Ovary (tissue), 3 donors: Measurements from ENCODE around the gene CCR5AS.

Experiments
- EP300 ChIP-seq: sonication (generic); formaldehyde crosslinking; IDR thresholded peaks from one replicate; pipeline ENCODE4 v1.6.1; 2017; ENCODE audit warnings: antibody characterized with exemption
- TF ChIP-seq, protein P1 (sequence below), 3 donors: fragments of 450-650 bp in 2 of 3; fragments of 200-600 bp in 1 of 3; IDR thresholded peaks; one replicate each; pipeline versions ENCODE4 v1.5.1 to v1.8.0; 2016 to 2022; ENCODE audit warnings: antibody characterized with exemption in 3 of 3, mild to moderate bottlenecking in 1 of 3
- donor health status: DM: no; HTN: no; CAD: no.

DNA sequence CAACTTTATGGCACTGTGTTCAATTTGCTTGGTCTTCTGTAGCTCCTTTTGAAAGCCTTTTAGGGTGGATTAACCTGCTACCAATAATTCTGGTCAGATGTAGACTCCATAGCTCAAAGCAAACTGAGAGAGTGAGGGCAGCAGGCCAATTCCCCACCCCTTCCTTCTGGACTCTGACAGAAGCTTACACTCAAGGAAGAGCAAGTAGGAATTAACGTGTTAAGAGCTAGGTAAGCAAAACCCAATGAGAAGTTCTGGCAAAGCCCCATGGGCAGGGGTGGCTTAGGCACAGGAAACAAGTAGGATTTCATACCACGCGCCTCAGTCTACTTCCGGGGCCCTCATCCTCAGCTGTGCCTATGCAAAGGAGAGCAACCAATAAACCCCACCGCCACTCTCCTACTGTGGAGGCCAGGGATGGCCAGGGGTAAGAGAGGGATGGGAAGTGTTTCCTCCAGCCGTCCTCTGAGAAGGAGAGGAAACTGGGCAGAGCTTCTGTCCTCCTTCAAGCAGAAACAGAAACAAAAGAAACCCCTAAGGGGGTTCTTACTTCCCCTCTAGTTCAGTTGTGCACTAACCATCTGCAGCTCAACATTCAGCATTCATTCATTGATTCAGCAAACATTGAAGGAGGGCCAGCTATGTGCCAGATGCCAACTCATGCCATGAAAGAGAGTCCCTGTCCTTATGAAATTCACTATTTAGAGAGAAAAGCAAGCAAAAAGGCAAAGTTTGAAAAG is 23.5 kb downstream of the CCR5AS start:
- TF ChIP-seq, protein P1, sequence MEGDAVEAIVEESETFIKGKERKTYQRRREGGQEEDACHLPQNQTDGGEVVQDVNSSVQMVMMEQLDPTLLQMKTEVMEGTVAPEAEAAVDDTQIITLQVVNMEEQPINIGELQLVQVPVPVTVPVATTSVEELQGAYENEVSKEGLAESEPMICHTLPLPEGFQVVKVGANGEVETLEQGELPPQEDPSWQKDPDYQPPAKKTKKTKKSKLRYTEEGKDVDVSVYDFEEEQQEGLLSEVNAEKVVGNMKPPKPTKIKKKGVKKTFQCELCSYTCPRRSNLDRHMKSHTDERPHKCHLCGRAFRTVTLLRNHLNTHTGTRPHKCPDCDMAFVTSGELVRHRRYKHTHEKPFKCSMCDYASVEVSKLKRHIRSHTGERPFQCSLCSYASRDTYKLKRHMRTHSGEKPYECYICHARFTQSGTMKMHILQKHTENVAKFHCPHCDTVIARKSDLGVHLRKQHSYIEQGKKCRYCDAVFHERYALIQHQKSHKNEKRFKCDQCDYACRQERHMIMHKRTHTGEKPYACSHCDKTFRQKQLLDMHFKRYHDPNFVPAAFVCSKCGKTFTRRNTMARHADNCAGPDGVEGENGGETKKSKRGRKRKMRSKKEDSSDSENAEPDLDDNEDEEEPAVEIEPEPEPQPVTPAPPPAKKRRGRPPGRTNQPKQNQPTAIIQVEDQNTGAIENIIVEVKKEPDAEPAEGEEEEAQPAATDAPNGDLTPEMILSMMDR (IDR thresholded peaks at IDR 0.05): no peak
- TF ChIP-seq EP300: no peak
